Sigmoid colon (tissue), 7 donors: ENCODE data around the gene WWC1. TPM values are rescaled to one million over a fixed set of nuclear protein-coding genes. Genes with fewer than 3 reads are reported as not detected.

Experiments used
- DNase-seq: peaks from one replicate; pipeline ENCODE4 v3.0.0-alpha.2; 2019
- H3K27ac ChIP-seq, 4 donors: fragments of 200-600 bp; sonication (generic); one replicate each; pipeline ENCODE4 v1.5.1; 2016 to 2019; ENCODE audit warnings: mild to moderate bottlenecking in 1 of 4
- H3K27me3 ChIP-seq, 3 donors: fragments of 200-600 bp; sonication (generic); one replicate each; pipeline ENCODE4 v1.5.1; 2019; ENCODE audit warnings: mild to moderate bottlenecking in 1 of 3
- H3K36me3 ChIP-seq, 4 donors: fragments of 200-600 bp; sonication (generic); one replicate each; pipeline ENCODE4 v1.5.1; 2016 to 2019
- H3K4me1 ChIP-seq, 4 donors: fragments of 200-600 bp; sonication (generic); one replicate each; pipeline ENCODE4 v1.5.1; 2017 to 2019
- H3K4me3 ChIP-seq, 4 donors: fragments of 200-600 bp; sonication (generic); one replicate each; pipeline ENCODE4 v1.5.1; 2017 to 2019; ENCODE audit warnings: mild to moderate bottlenecking in 2 of 4, moderate library complexity in 1 of 4
- H3K9me3 ChIP-seq, 4 donors: fragments of 200-600 bp in 3 of 4; sonication (generic) in 3 of 4; one replicate each; pipeline versions ENCODE4 v1.5.1 to v1.6.1; 2013 to 2019
- CTCF ChIP-seq, 4 experiments: fragments of 450-650 bp in 3 of 4; fragments of 200-600 bp in 1 of 4; IDR thresholded peaks; one replicate each; pipeline ENCODE4 v1.5.1; 2016 to 2019; ENCODE audit warnings: antibody characterized with exemption in 4 of 4, mild to moderate bottlenecking in 3 of 4, moderate library complexity in 2 of 4
- EP300 ChIP-seq, 4 donors: sonication (generic); formaldehyde crosslinking; IDR thresholded peaks; one replicate each; pipeline ENCODE4 v1.6.1; 2017; ENCODE audit warnings: antibody characterized with exemption in 4 of 4
- POLR2A ChIP-seq, 2 donors: fragments of 450-650 bp; IDR thresholded peaks; one replicate each; pipeline ENCODE4 v1.6.1; 2016; ENCODE audit warnings: antibody characterized with exemption in 2 of 2, mild to moderate bottlenecking in 2 of 2, moderate library complexity in 2 of 2
- POLR2AphosphoS5 ChIP-seq, 4 donors: sonication (generic); formaldehyde crosslinking; IDR thresholded peaks; one replicate each; pipeline ENCODE4 v1.6.1; 2017; ENCODE audit warnings: antibody characterized with exemption in 4 of 4
- WGBS, 2 donors: extraction: QIAGEN DNeasy Blood & Tissue Kit; methylation state at CpG; one replicate each; pipeline ENCODE4 v1.1.7; 2013; 5-methylcytosine and 5-hydroxymethylcytosine counted together
- intact Hi-C: fragments of 100-400 bp; cut with DNase I; formaldehyde crosslinking; loops from one replicate; pipeline ENCODE4 v1.15.1; 2023
- polyA plus RNA-seq, 3 donors: library from polyadenylated mRNA; stranded (reverse); fragments of 200-250 nt; gene quantifications; one replicate each; pipeline ENCODE4 v1.2.3, GENCODE V29; 2013
- total RNA-seq, 4 donors: library from RNA; depleted of rRNA; stranded (reverse); fragments of >200 nt; gene quantifications; one replicate each; pipeline ENCODE4 v1.1.0, GENCODE V29; 2016
- donor health status: healthy with polysubstance abuse.
- donor health status: Bipolar disorder and iron deficiency.
- donor health status: healthy.

Gene WWC1
- total and polyA plus RNA-seq, 7 donors: 0.27 to 15.4 (median 6.2) TPM; not detected in 1

GRCh38 chr5:168486136-168486879 is 194.9 kb downstream of the WWC1 start, which contains the start of gene RARS1:
Gene RARS1, plus strand, starts transcription at chr5:168486471. Its CDS starts 28 bp downstream, at chr5:168486499.
- H3K9me3 ChIP-seq: no peaks in the 10 kb centered on the region
- H3K27me3 ChIP-seq: no peaks in the 10 kb centered on the region
- peak within 1 kb of the TSS; percentile 74 to 96 (median 81) for H3K4me3 ChIP-seq
- peak; percentile 84 to 87 for TF ChIP-seq POLR2A (IDR thresholded peaks at IDR 0.05)
- no peak for TF ChIP-seq EP300 (IDR thresholded peaks at IDR 0.05)
- TF ChIP-seq CTCF (IDR thresholded peaks at IDR 0.05): peak; percentile 90 to 95 (median 94)
- TF ChIP-seq POLR2AphosphoS5 (IDR thresholded peaks at IDR 0.05): peak; percentile 91 to 98 (median 96)
- DNase-seq: peak; percentile 95
- H3K36me3 ChIP-seq: peaks cover 5 to 34% (median 15%) of the 10 kb centered on the region in 4 donors
- WGBS, 2 donors: 0 to 1% methylated on average over 40 of the region's 40 CpGs
- intact Hi-C loops: loop anchor here (2.0 to 5.0 kb wide), 2 partner anchors 92 to 219 kb away; partner anchors contain the start of gene PANK3
- peaks cover 0 to 13% (median 10%) of the 10 kb centered on the region in 4 donors for H3K4me1 ChIP-seq
- H3K27ac ChIP-seq: peak within 1 kb of the TSS; percentile 79 to 83 (median 82)

GRCh38 chr5:168489059-168489458 is 197.6 kb downstream of the WWC1 start:
- Histone ChIP-seq H3K9me3 (no peaks in the 10 kb centered on the region), H3K36me3 (peaks cover 5 to 61% (median 25%) of the 10 kb centered on the region in 4 donors), H3K27ac (no peak overlapping the region), H3K4me1 (peaks cover 0 to 13% (median 10%) of the 10 kb centered on the region in 4 donors), H3K27me3 (no peaks in the 10 kb centered on the region), H3K4me3 (no peak overlapping the region)
- no peak for TF ChIP-seq POLR2AphosphoS5 (IDR thresholded peaks at IDR 0.05)
- TF ChIP-seq EP300 (IDR thresholded peaks at IDR 0.05): no peak
- no peak for TF ChIP-seq CTCF (IDR thresholded peaks at IDR 0.05)
- no peak for TF ChIP-seq POLR2A (IDR thresholded peaks at IDR 0.05)
- intact Hi-C loops: loop anchor here (5.0 kb wide), 1 partner anchor 222 kb away; no protein-coding TSS in a partner anchor
- no peak for DNase-seq
- WGBS, 2 donors: 95 to 96% methylated on average over 3 of the region's 3 CpGs

GRCh38 chr5:168494057-168494555 is 202.7 kb downstream of the WWC1 start:
- Histone ChIP-seq H3K9me3 (no peaks in the 10 kb centered on the region), H3K4me3 (no peak overlapping the region), H3K27ac (no peak overlapping the region), H3K36me3 (peaks cover 13 to 100% (median 53%) of the 10 kb centered on the region in 4 donors), H3K27me3 (no peaks in the 10 kb centered on the region), H3K4me1 (no peaks in the 10 kb centered on the region)
- 96% methylated on average over 5 of the region's 5 CpGs for WGBS, 2 donors
- intact Hi-C loops: no loop called here
- no peak for TF ChIP-seq POLR2AphosphoS5 (IDR thresholded peaks at IDR 0.05)
- TF ChIP-seq EP300 (IDR thresholded peaks at IDR 0.05): no peak
- TF ChIP-seq CTCF (IDR thresholded peaks at IDR 0.05): no peak
- no peak for TF ChIP-seq POLR2A (IDR thresholded peaks at IDR 0.05)
- DNase-seq: no peak

- no peak for DNase-seq
- 94 to 95% methylated on average over 7 of the region's 7 CpGs for WGBS, 2 donors
- Histone ChIP-seq H3K9me3 (no peaks in the 10 kb centered on the region), H3K27me3 (no peaks in the 10 kb centered on the region), H3K4me3 (no peak overlapping the region), H3K27ac (no peak overlapping the region), H3K4me1 (no peaks in the 10 kb centered on the region), H3K36me3 (peaks cover 8 to 94% (median 33%) of the 10 kb centered on the region in 4 donors)
- no peak for TF ChIP-seq CTCF (IDR thresholded peaks at IDR 0.05)
- no peak for TF ChIP-seq POLR2AphosphoS5 (IDR thresholded peaks at IDR 0.05)
- TF ChIP-seq EP300 (IDR thresholded peaks at IDR 0.05): no peak
- no peak for TF ChIP-seq POLR2A (IDR thresholded peaks at IDR 0.05)
- intact Hi-C loops: no loop called here
Observed at GRCh38 chr5:168502563-168503237, 211.3 kb downstream of the WWC1 start.
